GM21390 (cell line): ENCODE measurements around the gene SLX4IP.

ENCODE experiments used
- ATAC-seq: cut with Tn5 transposase; IDR thresholded peaks from one replicate; pipeline ENCODE4 v1.9.1; 2021; ENCODE audit not compliant: unreplicated experiment

SLX4IP gene

DNA sequence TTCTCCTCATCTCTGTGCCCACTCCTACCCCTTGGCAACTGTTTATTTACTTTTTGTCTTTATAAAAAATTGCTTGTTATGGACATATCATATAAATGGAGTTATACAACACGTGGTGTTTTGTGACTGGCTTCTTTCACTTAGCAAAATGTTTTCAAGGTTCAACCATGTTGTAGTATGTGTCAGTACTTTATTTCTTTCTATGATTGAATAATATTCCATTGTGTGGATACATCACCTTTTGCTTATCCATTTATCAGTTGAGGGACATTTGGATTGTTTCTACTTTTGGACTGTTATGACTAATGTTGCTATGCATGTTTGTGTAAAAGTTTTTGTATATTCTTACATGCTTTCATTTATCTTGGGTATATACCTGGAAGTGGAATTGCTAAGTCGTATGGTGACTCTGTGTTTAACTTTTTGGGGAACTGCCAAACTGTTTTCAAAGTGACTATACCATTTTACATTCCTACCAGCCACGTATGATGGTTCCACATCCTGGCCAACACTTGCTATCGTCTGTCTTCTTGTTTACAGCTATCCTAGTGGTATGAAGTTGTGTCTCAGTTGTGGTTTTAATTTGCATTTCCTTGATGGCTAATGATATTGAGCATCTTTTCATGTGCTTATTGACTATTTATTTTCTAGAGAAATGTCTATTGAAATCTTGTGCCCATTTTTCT is 84.4 kb downstream of the SLX4IP start:
- peak; percentile 63 for ATAC-seq

GRCh38 chr20:10520528-10520927 is 85.4 kb downstream of the SLX4IP start:
- ATAC-seq, result no peak

GRCh38 chr20:10521068-10521831 is 86.1 kb downstream of the SLX4IP start:
- no peak for ATAC-seq

GRCh38 chr20:10521836-10522235 is 86.7 kb downstream of the SLX4IP start:
- ATAC-seq, result no peak

- no peak for ATAC-seq
Observed at GRCh38 chr20:10522328-10522727, 87.2 kb downstream of the SLX4IP start.

DNA sequence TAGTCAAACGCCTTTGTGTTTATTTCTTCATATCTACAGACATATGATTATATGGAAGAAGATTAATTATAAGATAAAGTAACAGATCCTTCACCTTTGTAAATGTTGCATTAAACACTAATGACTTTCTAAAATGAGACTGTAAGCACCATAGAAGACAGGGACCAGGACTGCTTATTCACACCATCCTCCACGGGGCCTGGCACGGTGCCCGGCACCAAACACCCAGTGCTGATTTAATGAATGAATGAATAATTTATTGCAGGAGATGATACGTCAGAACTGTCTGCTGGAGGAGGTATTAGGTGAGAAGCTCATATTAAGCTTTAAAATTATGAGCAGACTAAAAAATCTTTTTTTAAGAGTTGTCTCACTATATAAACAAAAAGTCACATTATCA is 88.3 kb downstream of the SLX4IP start:
- no peak for ATAC-seq

GRCh38 chr20:10524034-10524476 is 89.0 kb downstream of the SLX4IP start:
- no peak for ATAC-seq

DNA sequence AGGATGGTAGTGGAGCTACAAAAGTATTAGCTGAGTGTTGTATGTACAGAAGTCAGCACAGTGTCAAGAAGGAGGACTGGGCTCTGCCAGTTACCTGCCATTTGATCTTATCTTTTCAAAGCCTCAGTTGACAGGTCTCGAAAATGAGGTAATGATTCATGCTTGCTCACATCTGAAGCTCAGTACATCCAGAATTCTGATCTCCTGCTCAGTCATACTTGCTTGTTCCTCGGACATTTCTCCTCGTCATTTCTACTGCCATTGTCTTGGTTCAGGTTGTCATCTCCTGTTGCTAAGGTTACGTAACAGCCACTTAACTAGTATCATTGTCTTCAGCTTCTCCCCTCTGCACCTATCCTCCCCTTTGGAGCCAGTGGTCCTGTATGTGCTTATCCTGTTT is 89.5 kb downstream of the SLX4IP start:
- ATAC-seq, result no peak

DNA sequence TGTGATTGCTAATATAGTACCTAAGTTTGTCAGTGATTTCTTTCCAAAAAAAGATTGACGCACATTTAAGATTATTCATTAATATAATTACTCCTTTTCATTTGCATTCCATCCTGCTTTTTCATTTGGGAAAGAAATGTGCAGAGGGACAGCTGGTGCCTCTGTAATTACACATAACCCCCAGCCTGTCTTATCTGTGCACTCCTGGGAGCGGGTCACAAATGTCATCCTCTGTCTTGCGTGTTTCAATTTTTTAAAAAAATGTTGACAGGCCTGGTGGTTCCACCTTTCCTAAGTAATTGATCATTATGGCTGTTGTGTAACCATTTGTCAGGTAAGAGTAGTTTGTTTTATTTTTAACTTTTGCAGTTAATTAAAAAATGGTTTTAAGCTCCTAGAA is 92.7 kb downstream of the SLX4IP start:
- no peak for ATAC-seq

GRCh38 chr20:10530883-10531282 is 95.8 kb downstream of the SLX4IP start:
- no peak for ATAC-seq

DNA sequence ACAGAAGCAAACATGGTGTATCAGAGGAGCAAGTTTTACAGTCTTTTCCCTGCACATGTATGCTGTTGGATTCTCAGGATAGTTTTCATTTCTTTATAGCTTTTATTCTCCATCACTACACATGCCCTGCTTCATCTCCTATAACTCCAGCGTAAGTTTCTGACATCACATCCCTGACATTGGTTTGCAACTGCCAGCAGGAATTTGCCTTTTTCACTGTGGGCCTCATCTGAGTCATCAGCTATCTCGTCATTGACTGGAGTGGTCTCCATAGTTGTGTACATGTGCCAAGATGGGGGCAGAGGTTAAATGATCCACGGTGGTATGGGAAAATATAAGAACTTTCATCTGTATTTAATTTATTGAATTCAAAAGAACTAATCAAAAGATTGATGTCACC is 96.7 kb downstream of the SLX4IP start:
- no peak for ATAC-seq

DNA sequence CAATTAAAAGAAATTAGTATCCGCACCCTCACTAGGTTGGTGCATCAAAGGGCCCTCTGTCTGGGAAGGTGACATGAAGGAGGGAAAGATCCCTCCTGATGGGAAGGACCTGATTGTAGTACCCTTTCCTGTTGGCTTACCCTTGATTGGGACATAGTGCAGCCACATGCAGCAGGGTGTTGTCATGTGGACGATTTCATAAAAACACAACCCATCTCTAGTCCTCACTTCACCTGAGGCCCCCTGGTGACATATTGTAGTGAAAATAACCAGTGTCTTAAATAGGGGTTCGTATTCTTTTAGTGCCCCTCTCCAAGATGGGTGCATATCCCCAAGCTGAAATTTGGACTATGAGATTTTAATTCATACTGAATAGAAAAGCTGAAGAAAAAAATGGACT is 97.3 kb downstream of the SLX4IP start:
- ATAC-seq, result no peak

- ATAC-seq, result peak; percentile 48
Observed at GRCh38 chr20:10536531-10536930, 101.4 kb downstream of the SLX4IP start.

GRCh38 chr20:10537850-10538480 is 102.9 kb downstream of the SLX4IP start:
- ATAC-seq, result no peak

GRCh38 chr20:10538768-10539167 is 103.7 kb downstream of the SLX4IP start:
- no peak for ATAC-seq

DNA sequence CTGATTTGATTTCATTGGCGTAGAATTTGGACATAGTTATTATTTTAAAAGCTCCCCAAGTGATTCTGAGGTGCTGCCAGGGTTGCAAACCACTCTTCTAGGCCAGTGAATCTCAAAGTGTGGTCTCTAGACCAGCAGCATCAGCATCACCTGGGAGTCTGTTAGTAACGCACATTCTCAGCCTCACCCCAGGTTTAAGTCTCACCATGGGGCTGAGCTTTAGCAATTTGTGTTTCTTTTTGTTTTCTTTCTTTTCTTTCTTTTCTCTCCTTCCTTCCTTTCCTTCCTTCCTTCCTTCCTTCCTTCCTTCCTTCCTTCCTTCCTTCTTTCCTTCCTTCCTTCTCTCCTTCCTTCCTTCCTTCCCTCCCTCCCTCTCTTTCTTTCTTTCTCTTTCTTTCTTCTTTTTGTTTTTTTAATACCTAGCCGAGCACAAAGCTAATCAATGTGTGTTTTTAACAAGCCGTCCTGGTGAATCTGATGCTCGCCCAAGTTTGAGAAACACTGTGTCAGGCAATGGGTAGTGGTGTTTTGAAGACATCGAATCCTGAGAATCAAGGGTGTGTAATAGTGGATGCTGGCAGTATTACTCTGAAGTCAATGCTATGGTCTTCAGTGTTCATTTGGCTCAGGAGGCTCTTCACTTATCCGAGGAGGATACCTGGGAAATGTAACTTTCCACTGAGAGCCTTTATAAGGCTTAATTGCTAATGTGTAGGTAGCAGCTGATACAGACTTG is 104.9 kb downstream of the SLX4IP start:
- ATAC-seq, result no peak

DNA sequence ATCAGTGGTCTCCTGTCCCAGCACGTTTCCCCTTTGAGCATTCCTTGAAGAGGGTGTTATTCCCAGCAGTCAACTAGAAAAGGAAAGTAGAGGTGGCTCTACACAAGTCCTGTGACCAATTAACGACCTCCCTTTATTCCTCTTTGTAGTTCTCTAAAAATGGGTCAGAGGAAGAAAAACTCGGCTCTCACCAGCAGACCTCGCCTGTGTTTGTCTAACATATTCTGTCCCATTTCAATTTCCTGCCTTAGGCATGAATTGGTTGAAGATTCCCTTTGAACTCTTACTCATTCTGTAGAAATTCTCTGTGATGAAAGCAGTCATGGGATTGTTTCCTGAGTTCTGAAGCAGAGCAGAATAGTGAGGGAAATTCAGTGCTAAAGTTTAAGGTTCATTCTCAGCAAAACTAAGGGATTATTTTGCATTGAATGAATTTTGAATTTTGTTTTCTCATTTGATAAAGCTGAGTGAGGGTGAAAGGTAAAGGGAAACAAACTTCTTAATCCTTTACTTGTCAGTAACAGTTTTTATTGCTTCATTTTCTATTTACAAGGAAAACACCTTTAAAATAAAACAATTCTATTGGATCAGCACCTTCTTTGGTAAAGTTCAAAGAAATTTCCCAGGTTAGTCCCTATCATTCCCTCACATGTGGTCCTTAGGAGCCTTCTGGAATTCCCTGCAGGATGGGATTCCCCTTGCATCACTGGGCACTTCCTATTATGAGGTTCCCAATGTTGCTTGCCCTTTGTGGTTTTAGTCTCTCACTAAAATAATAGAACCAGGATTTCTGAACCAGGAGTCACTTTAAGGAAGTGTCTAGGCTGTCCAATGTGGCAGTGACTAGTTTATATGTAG is 105.8 kb downstream of the SLX4IP start:
- no peak for ATAC-seq

DNA sequence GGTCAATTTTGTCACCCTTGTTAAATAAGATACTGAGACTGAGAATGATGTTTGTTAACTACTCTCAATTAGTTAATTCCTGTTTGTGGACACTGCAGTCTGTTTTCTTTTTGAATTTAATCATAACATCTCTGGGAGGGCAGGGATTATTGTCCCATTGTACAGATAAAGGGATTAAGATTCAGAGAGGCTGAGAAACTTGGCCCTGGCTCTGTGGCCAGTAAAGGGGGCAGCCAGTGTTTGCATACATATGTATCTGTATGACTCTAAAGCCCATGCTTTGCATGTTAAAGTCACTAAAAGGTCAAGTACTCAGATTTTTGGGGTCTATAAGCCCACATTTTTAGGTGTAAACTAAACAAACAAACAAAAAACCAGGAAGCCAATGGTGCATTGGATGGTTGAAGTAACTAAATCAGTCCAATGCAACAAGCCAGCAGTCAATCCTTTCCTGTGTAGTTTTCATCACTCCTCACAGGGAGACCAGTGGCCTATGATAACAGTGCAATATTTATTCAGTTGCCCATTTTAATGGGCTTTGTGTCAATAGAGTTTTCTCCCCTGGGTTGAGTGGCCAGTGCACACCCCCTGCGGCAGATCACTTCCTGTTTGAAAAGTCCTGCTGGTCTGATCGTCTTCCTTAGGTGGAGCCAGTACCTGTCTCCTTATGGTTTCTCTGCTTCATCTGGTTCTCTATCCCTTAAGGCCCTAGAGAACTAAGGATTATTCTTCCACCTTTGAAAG is 106.7 kb downstream of the SLX4IP start:
- ATAC-seq, result no peak

DNA sequence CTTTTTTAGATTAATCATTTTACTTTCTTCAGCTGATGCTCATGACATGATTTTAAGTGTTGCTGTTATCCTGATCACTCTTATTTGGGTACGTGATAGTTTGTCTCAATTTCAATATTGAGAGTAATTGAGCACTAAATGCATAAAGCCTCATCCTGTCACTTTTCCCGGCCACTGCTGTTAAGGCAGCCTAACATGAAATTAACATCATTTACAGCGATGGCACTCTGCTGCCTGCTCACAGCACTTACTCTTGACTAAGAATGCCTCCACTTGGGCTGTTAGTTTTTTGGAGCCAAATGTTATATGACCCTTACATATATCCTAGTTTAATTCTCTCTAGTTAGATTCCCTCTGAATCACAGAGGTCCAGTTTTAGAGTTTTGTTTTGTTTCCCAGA is 107.3 kb downstream of the SLX4IP start:
- ATAC-seq, result no peak

DNA sequence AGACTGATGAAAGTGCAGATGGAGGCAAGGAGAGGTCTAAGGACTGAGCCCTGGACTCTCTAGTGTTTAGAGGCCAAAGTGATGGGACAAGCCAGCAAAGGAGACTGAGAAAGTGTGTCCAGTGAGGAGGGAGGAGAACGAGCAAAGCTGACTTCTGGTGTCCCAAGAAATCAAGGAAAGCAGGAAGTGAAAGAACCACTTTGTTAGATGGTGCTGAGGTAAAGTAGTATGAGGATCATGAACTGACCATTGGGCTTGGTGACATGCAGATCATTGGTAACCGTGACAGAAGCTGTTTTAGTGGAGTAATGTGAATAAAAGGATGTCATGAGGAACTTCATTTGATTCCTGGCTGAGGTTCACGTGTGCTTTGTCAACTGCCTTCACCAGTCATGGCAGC is 108.4 kb downstream of the SLX4IP start:
- no peak for ATAC-seq
